GM12874 (cell line): ENCODE data around the gene TMPRSS13.

Experiments
- CTCF ChIP-seq: IDR thresholded peaks from 2 replicates; pipeline ENCODE4 v1.5.1; 2011; ENCODE audit warnings: low read depth, mild to moderate bottlenecking, control low read depth, low read length, moderate library complexity; ENCODE audit not compliant: insufficient read depth

TMPRSS13 gene

GRCh38 chr11:117923275-117923674 is 5.9 kb downstream of the TMPRSS13 start:
- no peak for TF ChIP-seq CTCF

- no peak for TF ChIP-seq CTCF
These were observed 7.3 kb downstream of the TMPRSS13 start for GRCh38 chr11:117921893-117922292.

GRCh38 chr11:117921456-117921855 is 7.7 kb downstream of the TMPRSS13 start:
- TF ChIP-seq CTCF, result no peak

GRCh38 chr11:117919781-117920221 is 9.4 kb downstream of the TMPRSS13 start:
- no peak for TF ChIP-seq CTCF

GRCh38 chr11:117919341-117919740 is 9.9 kb downstream of the TMPRSS13 start:
- TF ChIP-seq CTCF, result no peak

- TF ChIP-seq CTCF, result no peak
These were observed 10.6 kb downstream of the TMPRSS13 start for GRCh38 chr11:117918366-117919255.

GRCh38 chr11:117917591-117918151 is 11.5 kb downstream of the TMPRSS13 start:
- TF ChIP-seq CTCF, result no peak
